ENCODE results near the gene MLLT6. TPM values are rescaled to one million over a fixed set of nuclear protein-coding genes. Genes with fewer than 3 reads are reported as not detected.

MLLT6 gene
- total RNA-seq, 3 donors from 2014 or later = 90.1 to 164 (median 112) TPM

DNA sequence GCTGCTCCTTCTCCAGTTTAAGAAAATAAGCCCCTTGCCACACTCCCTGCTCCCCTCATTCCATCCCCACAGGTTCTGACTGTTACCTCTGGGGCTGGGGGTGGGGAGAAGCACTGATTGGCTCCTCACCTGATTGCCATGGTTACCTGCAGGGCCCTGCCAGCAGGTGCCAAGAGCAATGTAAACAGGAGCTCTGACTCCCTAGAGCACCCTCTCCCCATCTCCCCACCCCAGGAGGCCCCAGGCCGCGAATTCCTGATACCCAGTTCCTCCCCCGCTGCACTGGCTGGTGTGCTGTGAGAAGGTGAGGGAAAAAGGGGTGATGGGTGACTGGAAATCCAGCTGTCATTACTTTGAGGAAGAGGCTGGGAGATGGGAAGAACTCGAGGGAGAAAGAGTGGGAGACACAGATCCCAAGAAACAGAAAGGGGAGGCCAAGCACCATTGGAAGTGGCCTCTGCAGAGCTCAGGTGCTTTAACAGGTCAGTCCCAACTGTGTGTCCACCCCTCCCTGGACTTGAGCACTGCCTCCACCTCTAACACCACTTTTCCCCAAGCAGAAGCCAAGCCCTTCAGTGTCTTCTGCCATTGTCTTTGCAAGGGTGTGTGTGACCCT, 38.6 kb downstream of the MLLT6 start:
- Histone ChIP-seq H3K9me3 (no peaks in the 10 kb centered on the region), H3K36me3 (ENCODE audit: low read depth) (no peaks in the 10 kb centered on the region), H3K4me3 (no peak overlapping the region), H3K4me1 (ENCODE audit: low read depth) (peaks cover 49% of the 10 kb centered on the region)
- intact Hi-C loops (cut with DNase I, micrococcal nuclease) = no loop called here
- peak in 1 of 3 donors; percentile 27 for DNase-seq
- no peak for ATAC-seq
- TF ChIP-seq, protein P1, sequence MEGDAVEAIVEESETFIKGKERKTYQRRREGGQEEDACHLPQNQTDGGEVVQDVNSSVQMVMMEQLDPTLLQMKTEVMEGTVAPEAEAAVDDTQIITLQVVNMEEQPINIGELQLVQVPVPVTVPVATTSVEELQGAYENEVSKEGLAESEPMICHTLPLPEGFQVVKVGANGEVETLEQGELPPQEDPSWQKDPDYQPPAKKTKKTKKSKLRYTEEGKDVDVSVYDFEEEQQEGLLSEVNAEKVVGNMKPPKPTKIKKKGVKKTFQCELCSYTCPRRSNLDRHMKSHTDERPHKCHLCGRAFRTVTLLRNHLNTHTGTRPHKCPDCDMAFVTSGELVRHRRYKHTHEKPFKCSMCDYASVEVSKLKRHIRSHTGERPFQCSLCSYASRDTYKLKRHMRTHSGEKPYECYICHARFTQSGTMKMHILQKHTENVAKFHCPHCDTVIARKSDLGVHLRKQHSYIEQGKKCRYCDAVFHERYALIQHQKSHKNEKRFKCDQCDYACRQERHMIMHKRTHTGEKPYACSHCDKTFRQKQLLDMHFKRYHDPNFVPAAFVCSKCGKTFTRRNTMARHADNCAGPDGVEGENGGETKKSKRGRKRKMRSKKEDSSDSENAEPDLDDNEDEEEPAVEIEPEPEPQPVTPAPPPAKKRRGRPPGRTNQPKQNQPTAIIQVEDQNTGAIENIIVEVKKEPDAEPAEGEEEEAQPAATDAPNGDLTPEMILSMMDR (IDR thresholded peaks at IDR 0.05) = no peak

GRCh38 chr17:38745545-38745944, 40.5 kb downstream of the MLLT6 start:
- Histone ChIP-seq H3K36me3 (ENCODE audit: low read depth) (no peaks in the 10 kb centered on the region), H3K9me3 (no peaks in the 10 kb centered on the region), H3K4me3 (no peak overlapping the region), H3K4me1 (ENCODE audit: low read depth) (peaks cover 51% of the 10 kb centered on the region)
- no peak for ATAC-seq
- DNase-seq = no peak
- TF ChIP-seq, protein P1 (IDR thresholded peaks at IDR 0.05) = no peak
- intact Hi-C loops (cut with DNase I, micrococcal nuclease) = no loop called here

DNA sequence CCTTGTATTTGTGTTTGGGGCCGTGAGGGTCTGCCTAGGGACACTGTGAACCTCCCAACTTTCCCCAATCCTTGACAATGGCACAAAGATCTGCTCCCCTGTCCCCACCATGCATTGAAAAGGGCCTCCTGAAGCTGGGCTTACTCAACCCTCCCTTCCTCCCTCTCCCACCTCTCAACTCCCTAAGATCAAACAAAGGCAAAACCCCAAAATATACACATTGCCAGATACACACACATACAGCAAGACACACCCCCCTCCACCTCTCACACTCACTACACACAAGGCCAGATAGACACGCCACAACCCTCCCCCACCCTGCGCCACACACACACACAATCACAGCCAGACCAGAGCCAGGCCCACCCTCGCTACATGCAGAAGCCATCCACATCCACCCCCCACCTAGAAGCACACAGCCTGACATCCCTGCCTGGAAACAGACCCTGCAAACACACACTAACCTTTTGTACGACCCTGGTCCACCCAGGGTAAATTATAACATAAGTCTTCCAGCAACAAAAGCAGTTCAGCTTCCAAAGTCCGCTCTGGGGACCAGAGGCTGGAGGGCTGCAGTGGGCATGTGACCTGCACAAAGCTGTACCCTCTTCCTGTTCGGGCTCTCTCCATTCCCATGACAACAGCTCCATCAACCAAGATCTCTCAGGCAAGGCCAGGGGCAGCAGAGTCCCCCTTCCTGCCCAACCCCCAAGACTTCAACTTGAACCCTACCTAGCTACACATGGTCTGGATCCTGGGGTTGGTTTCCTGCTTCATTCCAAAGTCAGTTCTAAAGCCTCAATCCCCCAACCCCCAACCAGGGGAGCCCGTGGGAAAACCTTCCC, 41.2 kb downstream of the MLLT6 start:
- peaks cover 57% of the 10 kb centered on the region for H3K4me1 ChIP-seq (ENCODE audit: low read depth)
- TF ChIP-seq, protein P1 (IDR thresholded peaks at IDR 0.05) = no peak
- ATAC-seq = no peak
- no peaks in the 10 kb centered on the region for H3K9me3 ChIP-seq
- no peak for DNase-seq
- no peak overlapping the region for H3K4me3 ChIP-seq
- intact Hi-C loops (cut with DNase I, micrococcal nuclease) = no loop called here
- H3K36me3 ChIP-seq (ENCODE audit: low read depth) = no peaks in the 10 kb centered on the region

DNA sequence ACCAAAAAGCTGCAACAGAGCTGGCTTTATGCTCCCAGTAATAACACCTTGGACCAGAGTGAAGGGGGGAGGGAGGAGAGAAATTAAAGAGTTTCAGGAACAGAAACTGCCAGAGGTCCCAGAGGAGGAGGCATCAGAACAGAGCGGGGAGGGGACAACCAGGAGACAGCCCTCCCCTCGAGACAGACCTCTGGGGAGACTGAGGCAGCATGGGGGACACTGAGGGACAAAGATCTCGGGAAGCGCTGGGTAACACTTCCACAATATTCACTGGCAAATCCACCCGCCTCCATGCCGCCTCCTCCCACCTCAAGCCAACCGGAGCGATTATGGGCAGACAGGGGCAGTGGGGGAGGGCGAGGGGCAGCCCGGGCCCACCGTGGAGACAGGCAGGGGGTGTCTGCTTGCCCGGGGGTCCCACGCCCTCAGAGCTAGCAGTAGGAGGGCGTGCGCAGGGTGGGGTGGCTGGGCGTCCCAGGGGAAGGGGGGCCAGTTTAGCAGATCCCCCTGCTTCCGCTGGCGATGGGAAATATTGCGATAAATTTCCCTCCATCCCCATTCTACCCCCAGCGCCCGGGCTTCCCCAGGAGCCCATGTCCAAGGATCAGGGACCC, 41.9 kb downstream of the MLLT6 start:
- DNase-seq = peak in 1 of 3 donors; percentile 27
- ATAC-seq = no peak
- no peaks in the 10 kb centered on the region for H3K9me3 ChIP-seq
- peak overlapping the region; percentile 43 for H3K4me3 ChIP-seq
- no peaks in the 10 kb centered on the region for H3K36me3 ChIP-seq (ENCODE audit: low read depth)
- TF ChIP-seq, protein P1 (IDR thresholded peaks at IDR 0.05) = no peak
- peaks cover 56% of the 10 kb centered on the region for H3K4me1 ChIP-seq (ENCODE audit: low read depth)
- intact Hi-C loops (cut with DNase I, micrococcal nuclease) = no loop called here

DNA sequence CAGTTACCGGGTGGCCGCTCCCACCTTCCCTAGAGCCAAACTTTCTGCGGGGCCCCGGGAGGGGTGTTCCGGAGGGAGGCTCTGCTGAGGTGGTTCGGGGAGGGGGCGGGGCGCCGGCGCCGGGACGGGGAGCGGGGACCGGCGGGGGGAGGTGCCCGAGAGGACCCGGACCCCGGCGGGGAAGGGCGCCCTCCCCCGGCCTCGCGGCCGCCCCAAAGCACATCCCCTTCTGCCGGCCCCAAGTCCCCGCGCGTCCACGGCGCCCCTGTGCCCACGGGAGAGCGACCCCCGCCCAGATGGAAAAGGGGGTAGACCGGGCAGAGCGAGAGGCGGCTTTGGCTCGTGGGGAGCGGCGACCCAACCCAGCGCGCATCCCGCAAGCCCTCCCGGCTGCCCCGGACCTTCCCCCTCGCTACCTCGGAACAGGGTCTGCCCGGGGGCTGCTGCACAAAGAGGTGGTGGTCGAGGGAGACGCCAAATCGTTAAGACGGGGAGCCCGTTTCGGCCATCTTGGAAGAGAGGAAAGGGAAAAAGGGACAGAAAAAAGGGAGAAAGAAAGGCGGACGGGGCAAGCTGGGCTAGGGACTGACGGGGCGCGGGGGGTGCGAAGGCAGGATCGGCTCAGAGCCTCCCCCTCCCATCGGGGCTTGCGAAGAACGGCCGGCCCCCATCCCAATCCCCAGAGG, 42.5 kb downstream of the MLLT6 start:
- Histone ChIP-seq H3K9me3 (no peaks in the 10 kb centered on the region), H3K4me3 (peak overlapping the region; percentile 43), H3K36me3 (ENCODE audit: low read depth) (peaks cover 4% of the 10 kb centered on the region), H3K4me1 (ENCODE audit: low read depth) (peaks cover 51% of the 10 kb centered on the region)
- intact Hi-C loops (cut with DNase I, micrococcal nuclease) = no loop called here
- peak; percentile 61 to 69 (median 67) for DNase-seq
- TF ChIP-seq, protein P1 (IDR thresholded peaks at IDR 0.05) = no peak
- no peak for ATAC-seq
